ENCODE results near the gene GLI3. TPM values are rescaled to one million over a fixed set of nuclear protein-coding genes. Genes with fewer than 3 reads are reported as not detected.

The GLI3 gene
- total and polyA plus RNA-seq, 2 of the 8 experiments (the other 6 are each of a cell fraction or from before 2014, with no cell fraction given): 8.0 to 31.1 TPM

GRCh38 chr7:42138691-42139090, 98.3 kb downstream of the GLI3 start (continued):
- peak in 1 of 3 experiments; percentile 28; a peak in 1 of 4 replicates for TF ChIP-seq CTCF (IDR thresholded peaks at IDR 0.05; ENCODE audit: control extremely low read depth in 1 of 3, insufficient read depth in 1 of 3, low read depth in 1 of 3, low read length in 3 of 3)
- no peak for TF ChIP-seq POLR2A (IDR thresholded peaks at IDR 0.05; ENCODE audit: control extremely low read depth in 1 of 2, low read depth in 2 of 2, low read length in 2 of 2)
- TF ChIP-seq TEAD4 (IDR thresholded peaks at IDR 0.05; ENCODE audit: low read depth, low read length): no peak
